Memory B cell (primary cell): ENCODE data around the gene FCER1G.

Experiments
- ATAC-seq: fragments of 150-1000 bp; cut with Tn5 transposase; 2 replicates; pipeline ENCODE4 v1.10.0; 2021; ENCODE audit warnings: low read depth, mild to moderate bottlenecking, moderate library complexity
- DNase-seq, 2 donors: peaks; one replicate each; pipeline ENCODE4 v3.0.0; 2022; ENCODE audit warnings: low spot score in 2 of 2
- H3K27ac Mint-ChIP-seq: one replicate; pipeline ENCODE4 v1.8.0; 2022; ENCODE audit warnings: mild to moderate bottlenecking, moderate library complexity, mixed read lengths
- H3K27me3 Mint-ChIP-seq: one replicate; pipeline ENCODE4 v1.8.0; 2022; ENCODE audit warnings: mixed read lengths
- H3K36me3 Mint-ChIP-seq: one replicate; pipeline ENCODE4 v1.8.0; 2022; ENCODE audit warnings: mild to moderate bottlenecking, mixed read lengths
- H3K4me1 Mint-ChIP-seq: one replicate; pipeline ENCODE4 v1.8.0; 2022; ENCODE audit warnings: mixed read lengths
- H3K4me3 Mint-ChIP-seq: one replicate; pipeline ENCODE4 v1.8.0; 2022; ENCODE audit warnings: mild to moderate bottlenecking, moderate library complexity, mixed read lengths
- H3K9me3 Mint-ChIP-seq: one replicate; pipeline ENCODE4 v1.8.0; 2022; ENCODE audit warnings: mixed read lengths

The FCER1G gene

DNA sequence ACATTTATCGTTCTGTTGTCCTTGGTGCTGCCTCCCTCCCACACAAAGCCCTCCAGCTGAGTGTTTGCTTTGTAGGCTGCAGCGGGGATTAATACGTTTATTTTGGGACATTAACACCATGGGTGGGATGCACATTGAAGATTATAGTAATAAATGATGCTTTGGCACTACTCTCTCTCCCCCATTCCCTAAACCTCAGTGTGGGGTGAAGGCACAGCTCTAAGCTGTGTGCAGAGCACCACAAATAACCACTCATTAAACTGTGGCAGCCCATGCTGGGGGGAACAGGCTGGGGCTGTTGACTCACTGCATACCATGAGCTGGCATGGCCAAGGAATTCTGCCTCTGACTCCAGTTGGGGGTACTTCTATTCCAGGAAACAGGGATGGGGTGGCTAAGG lies 51.1 kb downstream of the FCER1G start:
- ATAC-seq: no peak
- no peak for DNase-seq
- Mint-ChIP-seq H3K27me3 (peaks cover 16% of the 10 kb centered on the region), H3K4me1 (peaks cover 14% of the 10 kb centered on the region), H3K36me3 (no peaks in the 10 kb centered on the region), H3K9me3 (no peaks in the 10 kb centered on the region), H3K4me3 (no peak overlapping the region), H3K27ac (no peak overlapping the region)

DNA sequence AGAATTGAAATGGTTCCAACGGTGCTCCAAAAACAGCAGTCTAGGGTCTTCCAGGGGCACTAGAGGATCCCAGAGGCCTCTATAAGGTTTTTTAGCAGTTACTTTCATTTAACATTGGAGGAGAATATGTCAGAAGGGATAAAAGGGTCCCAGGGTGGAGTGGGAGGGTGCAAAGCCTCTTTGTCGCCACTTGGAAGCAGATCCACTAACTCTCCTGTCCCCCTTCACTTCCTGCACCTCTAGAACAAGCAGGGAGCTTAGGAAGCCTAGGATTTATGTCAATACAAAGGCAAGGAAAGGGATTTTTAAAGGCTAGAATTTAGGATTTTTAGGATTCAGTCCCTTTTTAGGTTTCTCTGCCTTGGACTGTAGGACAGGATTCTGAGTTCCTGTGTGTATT lies 51.7 kb downstream of the FCER1G start:
- no peak overlapping the region for H3K4me3 Mint-ChIP-seq
- DNase-seq (no peak), ATAC-seq (no peak)
- peaks cover 8% of the 10 kb centered on the region for H3K4me1 Mint-ChIP-seq
- peaks cover 11% of the 10 kb centered on the region for H3K27me3 Mint-ChIP-seq
- H3K27ac Mint-ChIP-seq: no peak overlapping the region
- no peaks in the 10 kb centered on the region for H3K9me3 Mint-ChIP-seq
- H3K36me3 Mint-ChIP-seq: no peaks in the 10 kb centered on the region

DNA sequence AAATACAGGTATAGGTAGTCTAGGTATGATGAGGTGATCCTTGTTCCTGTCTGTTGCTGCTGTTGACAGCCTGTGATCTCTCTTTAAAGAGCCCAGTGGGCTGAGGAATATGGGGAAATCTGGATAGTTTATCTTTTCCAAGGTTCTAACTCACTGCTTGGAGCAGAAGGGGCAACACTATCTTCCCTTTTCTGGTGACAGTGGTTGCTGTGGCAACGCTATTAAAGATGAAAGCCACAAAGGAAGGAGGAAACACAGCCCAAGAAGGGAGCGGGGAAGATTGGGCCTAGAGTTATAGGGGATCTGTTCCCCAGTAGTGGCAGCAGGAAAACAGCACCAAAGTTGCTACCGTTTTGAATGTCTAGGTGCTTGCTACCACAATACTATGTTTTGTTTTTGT lies 52.2 kb downstream of the FCER1G start:
- H3K4me3 Mint-ChIP-seq: no peak overlapping the region
- ATAC-seq (no peak), DNase-seq (no peak)

More for the DNA sequence above, 52.2 kb downstream of the FCER1G start:
- no peaks in the 10 kb centered on the region for H3K9me3 Mint-ChIP-seq
- H3K4me1 Mint-ChIP-seq: peaks cover 8% of the 10 kb centered on the region
- H3K27me3 Mint-ChIP-seq: peaks cover 8% of the 10 kb centered on the region
- no peak overlapping the region for H3K27ac Mint-ChIP-seq
- H3K36me3 Mint-ChIP-seq: no peaks in the 10 kb centered on the region
